NCI-H748 (cell line): ENCODE data around the gene TTLL13.
"Not testable (repeated sequence)": the region's sequence is repeated elsewhere in the genome, so short reads cannot be mapped to it uniquely, and the experiment has no call there.

Source experiments
- DNase-seq: peaks from one replicate; lab custom pipeline; 2025; ENCODE audit not compliant: unreplicated experiment; lab: John Stamatoyannopoulos, UW

TTLL13 gene

GRCh38 chr15:90280743-90281142, 31.4 kb downstream of the TTLL13 start:
- DNase-seq: not testable (repeated sequence)

GRCh38 chr15:90281637-90282036, 32.3 kb downstream of the TTLL13 start:
- peak; percentile 2 for DNase-seq

- peak; percentile 2 for DNase-seq
These were observed 37.3 kb downstream of the TTLL13 start for GRCh38 chr15:90286678-90287077.

GRCh38 chr15:90287101-90287500, 37.7 kb downstream of the TTLL13 start:
- no peak for DNase-seq

GRCh38 chr15:90287946-90288345, 38.6 kb downstream of the TTLL13 start:
- no peak for DNase-seq

GRCh38 chr15:90291679-90292356, 42.5 kb downstream of the TTLL13 start:
- peak; percentile 61 for DNase-seq

DNA sequence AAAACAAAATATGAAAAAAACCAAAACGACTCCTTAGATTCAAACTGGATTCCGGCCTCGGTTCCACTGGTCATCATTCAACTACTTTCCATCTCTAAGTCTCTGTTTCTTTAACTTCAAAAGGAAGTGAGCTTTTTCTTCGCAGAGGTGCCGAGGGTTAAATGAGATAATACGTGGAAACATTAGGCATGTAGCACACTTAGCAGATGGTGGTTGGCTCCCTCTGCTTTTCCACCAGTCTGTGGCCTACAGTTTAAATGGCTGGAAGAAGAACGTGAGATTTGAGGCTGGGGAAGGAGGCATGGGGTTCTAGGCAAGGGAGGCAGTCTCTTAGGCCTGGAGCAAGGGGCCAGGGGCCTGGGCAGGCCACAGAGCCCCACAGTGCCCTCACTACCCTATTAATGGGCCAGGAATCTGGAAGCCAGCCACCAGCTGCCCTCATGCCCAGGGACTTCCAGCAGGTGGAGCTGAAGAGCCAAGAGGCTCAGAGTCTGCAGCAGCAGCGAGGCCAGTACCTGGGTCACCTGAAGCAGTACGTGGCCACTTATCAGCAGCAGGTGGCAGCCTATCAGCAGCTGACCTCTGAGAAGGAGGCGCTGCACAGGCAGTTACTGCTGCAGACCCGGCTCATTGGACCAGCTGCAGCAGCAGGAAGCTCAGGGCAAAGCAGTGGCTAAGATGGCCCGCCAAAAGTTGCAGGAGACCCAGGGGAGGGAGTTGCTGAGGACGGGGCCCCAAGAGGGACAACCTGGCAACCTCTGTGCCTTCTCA, 43.9 kb downstream of the TTLL13 start:
- DNase-seq: peak; percentile 88

- DNase-seq: no peak
These were observed 44.8 kb downstream of the TTLL13 start for GRCh38 chr15:90294159-90294558.

DNA sequence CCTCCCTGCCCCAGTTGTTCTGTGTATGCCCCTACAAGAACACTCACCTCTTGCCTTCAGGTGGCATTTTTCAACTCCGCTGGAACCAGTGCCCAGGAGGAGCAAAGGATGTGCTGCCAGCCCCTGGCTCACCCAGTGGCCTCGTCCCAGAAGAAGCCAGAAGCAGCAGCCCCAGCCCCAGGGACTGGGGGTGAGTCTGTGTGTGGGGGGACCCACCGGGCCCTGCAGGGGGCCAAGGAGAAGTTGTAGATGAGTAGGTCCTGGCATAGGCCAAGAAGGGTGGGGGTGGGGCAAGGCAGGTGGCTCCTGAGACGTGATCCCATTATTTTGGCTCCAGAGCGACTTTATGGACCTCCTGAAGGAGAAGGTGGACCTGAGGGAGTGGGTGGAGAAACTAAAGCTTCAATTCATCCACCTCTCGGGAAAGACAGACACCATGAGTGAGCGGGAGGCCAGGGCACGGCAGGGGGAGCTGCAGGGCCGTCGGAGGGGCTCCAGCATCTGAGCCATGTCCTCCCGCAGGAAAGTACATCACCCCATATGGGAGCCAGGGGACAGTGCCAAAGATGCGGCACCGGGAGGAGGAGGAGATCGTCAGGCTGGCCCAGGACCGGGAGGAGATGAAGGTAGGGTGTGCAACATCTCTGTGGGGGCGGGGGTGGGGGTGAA, 45.4 kb downstream of the TTLL13 start:
- no peak for DNase-seq

DNA sequence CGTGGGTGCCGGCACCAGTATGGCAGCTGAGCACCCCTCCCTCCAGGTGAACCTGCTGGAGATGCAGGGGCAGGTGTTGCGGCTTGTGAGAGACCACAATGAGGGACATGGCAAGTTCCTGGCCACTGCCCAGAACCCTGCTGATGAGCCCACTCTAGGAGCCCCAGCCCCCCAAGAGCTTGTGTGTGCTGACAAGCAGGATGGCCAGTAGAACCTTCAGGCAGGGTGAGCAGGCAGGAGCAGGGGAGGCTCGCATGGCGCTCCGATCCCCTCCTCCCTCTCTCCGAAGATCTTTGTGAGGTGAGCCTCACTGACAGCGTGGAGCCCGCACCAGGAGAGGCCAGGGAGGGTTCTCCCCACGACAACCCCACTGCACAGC, 45.9 kb downstream of the TTLL13 start:
- no peak for DNase-seq

DNA sequence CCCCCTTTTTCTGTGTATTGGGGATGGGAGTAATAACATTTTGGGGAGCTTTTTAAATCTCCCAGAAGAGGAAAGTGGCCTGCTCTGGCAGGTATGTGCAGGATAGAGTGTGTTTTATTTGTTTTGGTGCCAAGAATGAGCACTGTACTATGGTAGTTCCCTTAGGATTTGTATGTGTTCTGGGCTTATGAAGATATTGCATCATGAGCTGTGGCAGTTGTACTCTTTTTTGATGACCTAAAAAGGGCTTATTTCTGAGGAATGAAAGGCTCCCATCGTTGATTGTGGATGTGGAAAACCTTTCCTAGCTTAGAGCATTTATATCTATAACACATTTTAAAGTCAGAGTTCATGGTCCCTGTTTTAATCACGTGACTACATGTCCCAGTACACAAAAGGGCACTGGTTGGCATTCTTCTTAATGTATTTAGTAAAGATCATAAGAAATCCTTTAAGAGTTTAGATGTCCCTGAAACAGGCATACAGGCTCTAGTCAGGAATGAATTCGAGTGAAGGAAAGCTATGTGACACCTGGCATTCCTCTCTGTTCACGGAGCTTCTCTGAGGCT, 47.0 kb downstream of the TTLL13 start:
- not testable (repeated sequence) for DNase-seq

DNA sequence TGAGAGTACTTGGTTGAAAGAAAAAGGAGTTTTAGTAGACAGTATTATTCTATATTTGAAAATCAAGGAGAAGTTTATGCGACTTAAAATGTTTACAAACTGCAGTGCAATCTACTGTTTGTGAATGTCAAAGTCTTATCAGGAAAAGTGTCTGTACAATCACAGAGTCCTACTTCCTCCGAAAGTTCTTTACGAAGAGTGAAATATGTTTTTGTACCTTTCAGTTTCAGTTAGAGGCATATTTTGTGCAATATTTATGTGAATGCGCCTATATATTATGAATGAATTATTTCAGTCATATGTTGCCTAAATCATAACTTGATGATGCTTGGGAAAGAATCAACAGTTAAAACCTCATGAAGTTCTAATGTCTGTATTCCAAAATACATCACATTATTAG, 47.7 kb downstream of the TTLL13 start:
- no peak for DNase-seq

GRCh38 chr15:90300541-90300940, 51.2 kb downstream of the TTLL13 start:
- no peak for DNase-seq

DNA sequence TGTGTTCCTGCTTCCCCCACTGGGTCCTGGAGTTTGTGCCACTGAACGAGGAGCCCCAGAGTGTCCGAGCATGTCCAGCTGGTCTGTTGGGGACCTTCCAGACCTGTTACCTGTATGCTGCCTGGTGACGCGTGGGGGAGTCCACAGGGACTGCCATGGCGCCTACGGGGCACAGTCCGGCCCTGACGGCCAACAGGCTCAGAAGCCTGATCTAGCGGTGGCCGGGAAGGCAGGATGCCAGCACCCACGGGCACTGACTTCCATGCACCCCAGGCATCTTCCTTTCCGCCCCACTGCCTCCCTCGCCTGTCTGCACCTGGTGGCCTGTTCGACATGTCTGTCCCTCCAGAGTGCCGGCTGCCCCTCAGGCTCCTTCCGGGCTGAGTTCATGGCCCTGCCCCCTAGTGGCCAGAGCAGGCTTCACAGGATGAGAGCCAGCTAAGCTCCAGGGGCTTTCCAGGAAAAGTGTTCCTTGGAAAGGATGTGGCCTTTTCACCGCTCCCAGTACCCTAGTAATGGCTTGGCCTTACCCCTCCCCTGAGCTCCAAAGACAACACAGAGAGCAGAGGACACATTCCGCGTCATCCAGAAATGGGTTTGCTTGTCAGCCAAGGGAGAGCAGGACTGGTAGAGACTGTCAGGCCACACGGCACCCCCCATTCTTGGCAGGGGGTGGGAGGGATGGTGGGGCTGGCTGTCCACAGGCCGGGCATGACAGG, 51.8 kb downstream of the TTLL13 start:
- peak; percentile 63 for DNase-seq

DNA sequence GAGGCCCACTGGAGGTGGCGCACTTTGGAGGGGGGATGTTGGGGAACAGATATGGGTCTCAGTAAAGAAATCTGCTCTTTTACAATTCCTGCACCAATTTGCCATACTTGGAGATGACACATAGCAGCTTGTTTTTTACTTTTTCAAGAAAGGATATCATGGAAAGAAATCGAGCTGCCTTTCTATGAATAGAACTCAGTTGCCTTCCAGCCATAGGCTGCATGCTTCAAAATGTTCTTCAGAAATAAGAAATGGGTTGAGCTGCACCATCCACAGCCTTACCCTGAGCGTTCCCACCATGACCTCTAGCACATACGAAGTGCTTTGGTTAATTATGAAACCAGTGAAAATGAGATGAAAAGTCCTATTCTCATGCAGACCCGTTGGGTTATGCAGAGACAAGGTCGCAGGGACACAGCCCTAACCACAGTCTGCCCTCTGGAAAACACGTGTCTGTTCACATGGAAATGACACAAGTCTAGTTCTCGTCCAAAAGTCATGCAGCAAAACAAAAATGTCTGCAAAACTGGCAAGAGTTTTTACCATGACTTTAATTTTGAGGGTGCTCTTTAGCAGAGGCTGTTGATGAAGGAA, 52.4 kb downstream of the TTLL13 start:
- DNase-seq: no peak

DNA sequence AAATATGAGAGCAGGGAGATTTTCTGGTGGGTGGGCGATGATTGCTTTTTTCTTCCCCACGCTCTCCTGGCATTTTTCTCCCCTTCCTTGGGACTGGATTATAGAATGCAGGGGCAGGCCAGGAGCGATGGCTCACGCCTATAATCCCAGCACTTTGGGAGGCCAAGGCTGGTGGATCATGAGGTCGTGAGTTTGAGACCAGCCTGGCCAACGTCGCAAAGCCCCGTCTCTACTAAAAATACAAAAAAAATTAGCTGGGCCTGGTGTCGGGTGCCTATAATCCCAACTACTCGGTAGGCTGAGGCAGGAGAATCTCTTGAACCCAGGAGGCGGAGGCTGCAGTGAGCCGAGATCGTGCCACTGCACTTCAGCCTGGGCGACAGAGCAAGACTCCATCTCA, 56.0 kb downstream of the TTLL13 start:
- DNase-seq: not testable (repeated sequence)

DNA sequence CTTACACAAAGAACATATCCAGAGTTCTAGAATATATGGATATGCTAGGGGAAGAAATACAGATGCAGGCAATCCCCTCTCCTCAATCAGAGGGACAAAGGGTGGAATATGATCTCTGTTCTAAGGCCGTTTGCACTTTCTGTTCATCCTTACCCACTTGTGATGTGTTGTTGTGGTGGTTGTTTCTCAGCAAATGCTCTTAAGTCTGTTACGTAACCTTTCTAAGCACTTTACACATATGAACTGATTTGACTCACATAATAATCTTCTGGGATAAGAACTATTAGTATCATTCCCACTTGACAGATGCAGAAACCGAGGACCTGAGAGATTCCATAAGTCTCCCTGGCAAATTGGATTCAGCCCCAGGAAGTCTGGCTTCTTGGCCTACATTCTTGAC, 56.6 kb downstream of the TTLL13 start:
- DNase-seq: no peak

- DNase-seq: no peak
These were observed 57.2 kb downstream of the TTLL13 start for GRCh38 chr15:90306560-90306959.

GRCh38 chr15:90307661-90308060, 58.3 kb downstream of the TTLL13 start:
- no peak for DNase-seq

DNA sequence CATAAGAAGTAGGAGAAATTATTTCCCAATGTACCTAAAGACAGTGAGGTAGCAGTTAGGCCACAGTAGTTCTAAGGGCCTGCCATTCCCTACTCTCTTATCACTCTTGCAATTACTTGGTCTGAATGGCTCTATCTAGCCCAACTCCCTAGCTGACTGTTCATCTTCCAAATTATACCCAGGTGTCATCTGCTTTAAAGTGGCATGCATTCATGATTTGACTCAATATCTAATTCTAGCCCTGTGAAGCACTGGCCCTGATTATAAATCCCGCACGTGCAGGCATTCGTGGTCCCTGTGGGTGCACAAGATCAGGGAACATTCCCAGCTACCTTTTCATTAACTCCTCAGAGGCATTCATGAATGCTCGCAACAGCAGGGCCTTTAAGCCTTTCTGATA, 59.7 kb downstream of the TTLL13 start:
- DNase-seq: no peak
